Astrocyte of the cerebellum (primary cell): ENCODE data around the gene PPIL1.

ENCODE experiments used
- DNase-seq: peaks from one replicate; pipeline ENCODE4 v3.0.0-alpha.2; 2011; ENCODE audit warnings: low read depth
- H3K4me3 ChIP-seq: 2 replicates; pipeline ENCODE4 v1.5.1; 2011; ENCODE audit warnings: mild to moderate bottlenecking, low read depth, low read length, moderate library complexity
- in situ Hi-C: cut with HindIII; loops from 2 replicates; pipeline ENCODE4 v1.10.0; 2017; ENCODE audit warnings: low sequenced_read_pairs
- TF ChIP-seq, protein P1 (sequence below): IDR thresholded peaks from 2 replicates; pipeline ENCODE4 v1.5.1; 2012; ENCODE audit warnings: low read length, low read depth, moderate library complexity, mild to moderate bottlenecking; ENCODE audit errors: missing control alignments

PPIL1 gene

DNA sequence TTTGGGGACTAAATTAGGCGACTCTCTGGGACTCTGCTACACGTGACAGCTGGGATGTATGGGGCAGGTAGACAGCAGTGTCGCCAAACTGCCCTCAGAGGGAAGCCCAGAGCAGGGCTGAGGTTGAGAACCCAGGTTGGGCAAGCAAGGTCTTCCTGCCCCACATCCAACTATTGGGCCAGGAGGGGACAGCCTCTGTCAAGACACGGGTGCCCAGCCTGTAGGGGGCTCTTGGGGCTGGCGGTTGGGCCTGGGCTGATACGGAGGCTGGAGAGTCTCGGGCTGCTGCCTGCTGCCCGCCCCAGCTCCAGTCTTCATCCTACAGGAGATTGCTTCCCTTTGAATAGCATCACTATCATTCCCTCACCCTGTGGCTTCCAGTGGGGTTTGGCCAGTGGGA lies 68.7 kb downstream of the PPIL1 start:
- in situ Hi-C loops, result no loop called here
- no peak for DNase-seq
- TF ChIP-seq, protein P1, sequence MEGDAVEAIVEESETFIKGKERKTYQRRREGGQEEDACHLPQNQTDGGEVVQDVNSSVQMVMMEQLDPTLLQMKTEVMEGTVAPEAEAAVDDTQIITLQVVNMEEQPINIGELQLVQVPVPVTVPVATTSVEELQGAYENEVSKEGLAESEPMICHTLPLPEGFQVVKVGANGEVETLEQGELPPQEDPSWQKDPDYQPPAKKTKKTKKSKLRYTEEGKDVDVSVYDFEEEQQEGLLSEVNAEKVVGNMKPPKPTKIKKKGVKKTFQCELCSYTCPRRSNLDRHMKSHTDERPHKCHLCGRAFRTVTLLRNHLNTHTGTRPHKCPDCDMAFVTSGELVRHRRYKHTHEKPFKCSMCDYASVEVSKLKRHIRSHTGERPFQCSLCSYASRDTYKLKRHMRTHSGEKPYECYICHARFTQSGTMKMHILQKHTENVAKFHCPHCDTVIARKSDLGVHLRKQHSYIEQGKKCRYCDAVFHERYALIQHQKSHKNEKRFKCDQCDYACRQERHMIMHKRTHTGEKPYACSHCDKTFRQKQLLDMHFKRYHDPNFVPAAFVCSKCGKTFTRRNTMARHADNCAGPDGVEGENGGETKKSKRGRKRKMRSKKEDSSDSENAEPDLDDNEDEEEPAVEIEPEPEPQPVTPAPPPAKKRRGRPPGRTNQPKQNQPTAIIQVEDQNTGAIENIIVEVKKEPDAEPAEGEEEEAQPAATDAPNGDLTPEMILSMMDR, result no peak
- no peak overlapping the region for H3K4me3 ChIP-seq

DNA sequence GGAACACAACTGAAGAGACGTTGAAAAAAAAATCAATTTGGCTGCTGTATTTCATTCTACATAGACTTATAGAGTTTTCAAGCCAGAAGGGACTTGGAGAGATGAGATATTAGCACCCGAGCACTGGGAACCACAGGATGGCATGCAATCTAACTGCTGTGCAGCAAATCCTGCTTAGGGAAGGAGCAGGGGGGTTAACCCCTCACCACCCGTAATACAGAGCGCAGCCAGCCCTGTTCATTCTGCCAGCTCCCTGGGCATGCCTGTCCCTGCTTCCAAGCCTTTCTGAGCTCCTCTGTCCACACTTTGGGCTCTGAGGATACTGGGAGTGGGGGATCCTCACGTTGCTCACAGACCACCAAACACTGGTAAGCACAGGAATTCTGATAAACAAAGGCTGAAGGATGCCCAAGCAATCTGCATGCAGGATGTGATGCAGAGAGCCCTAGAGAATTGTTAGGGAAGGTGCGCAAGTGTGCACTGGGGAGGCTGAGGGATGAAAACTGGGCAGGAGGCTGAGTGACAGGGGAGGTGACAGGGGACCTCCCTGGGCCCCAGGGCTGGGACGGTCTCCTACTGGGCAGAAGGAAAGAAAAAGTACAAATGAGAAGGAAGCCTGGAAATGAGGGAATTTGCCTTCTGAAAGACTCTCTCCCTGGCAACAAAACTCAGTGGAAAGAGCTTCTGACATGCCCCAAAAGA lies 69.4 kb downstream of the PPIL1 start:
- TF ChIP-seq, protein P1, result no peak
- in situ Hi-C loops, result no loop called here
- no peak for DNase-seq
- H3K4me3 ChIP-seq, result no peak overlapping the region
